Caco-2 (cell line): ENCODE data around the gene ANKRD30B. TPM values are rescaled to one million over a fixed set of nuclear protein-coding genes. Genes with fewer than 3 reads are reported as not detected.
"Not testable (repeated sequence)": the region's sequence is repeated elsewhere in the genome, so short reads cannot be mapped to it uniquely, and the experiment has no call there.

ENCODE experiments used
- BruUV-seq: library from RNA; stranded (reverse); fragments of 400-500 nt; replicated peaks from 2 replicates; lab custom pipeline; 2021; lab: Mats Ljungman, UMichigan
- CTCF ChIA-PET: fragments of 300-600 bp; sonication (Branson Sonifier 250); formaldehyde crosslinking; loops from one replicate; lab custom pipeline; 2022; ENCODE audit warnings: antibody characterized with exemption; lab: Charles Lee
- POLR2A ChIA-PET: fragments of 300-600 bp; sonication (Branson Sonifier 250); formaldehyde crosslinking; loops from one replicate; lab custom pipeline; 2022; ENCODE audit warnings: antibody characterized with exemption; lab: Charles Lee
- DNase-seq, 2 experiments: peaks; one replicate each; pipeline versions ENCODE4 v3.0.0 to v3.0.0-alpha.2; 2020 to 2022
- H3K27me3 ChIP-seq: replicated peaks from 2 replicates; pipeline ENCODE4 v1.6.0; 2011; ENCODE audit warnings: low read length; ENCODE audit not compliant: control insufficient read depth, insufficient read depth
- H3K36me3 ChIP-seq: 2 replicates; pipeline ENCODE4 v1.5.1; 2011; ENCODE audit warnings: low read length; ENCODE audit not compliant: control insufficient read depth, insufficient read depth
- H3K4me1 ChIP-seq: fragments of 250-450 bp; sonication (Bioruptor Pico); 2 replicates; pipeline ENCODE4 v1.5.1; 2020; ENCODE audit warnings: mild to moderate bottlenecking
- H3K4me3 ChIP-seq: 2 replicates; pipeline ENCODE4 v1.5.1; 2011; ENCODE audit warnings: low read depth, mild to moderate bottlenecking, control low read depth, low read length
- H3K9me3 ChIP-seq: fragments of 250-450 bp; sonication (Bioruptor Pico); 2 replicates; pipeline ENCODE4 v1.5.1; 2020; ENCODE audit warnings: mild to moderate bottlenecking, moderate library complexity
- H3K27ac Mint-ChIP-seq: one replicate; pipeline ENCODE4 v1.8.0; 2022; ENCODE audit warnings: mixed read lengths; ENCODE audit not compliant: unreplicated experiment
- H3K27me3 Mint-ChIP-seq: one replicate; pipeline ENCODE4 v1.8.0; 2022; ENCODE audit warnings: mixed read lengths; ENCODE audit not compliant: insufficient read depth, unreplicated experiment
- H3K36me3 Mint-ChIP-seq: one replicate; pipeline ENCODE4 v1.8.0; 2022; ENCODE audit warnings: mild to moderate bottlenecking, mixed read lengths; ENCODE audit not compliant: insufficient read depth, unreplicated experiment
- H3K4me1 Mint-ChIP-seq: one replicate; pipeline ENCODE4 v1.8.0; 2022; ENCODE audit warnings: low read depth, mixed read lengths; ENCODE audit not compliant: unreplicated experiment
- H3K4me3 Mint-ChIP-seq: one replicate; pipeline ENCODE4 v1.8.0; 2022; ENCODE audit warnings: mild to moderate bottlenecking, moderate library complexity, mixed read lengths; ENCODE audit not compliant: unreplicated experiment
- H3K9me3 Mint-ChIP-seq: one replicate; pipeline ENCODE4 v1.8.0; 2022; ENCODE audit warnings: mixed read lengths; ENCODE audit not compliant: unreplicated experiment
- CTCF ChIP-seq, 2 experiments: fragments of 200-600 bp in 1 of 2; IDR thresholded peaks; 1 replicate in 1 of 2; 2 replicates in 1 of 2; pipeline versions ENCODE4 v1.5.1 to v1.8.0; 2011 to 2022; ENCODE audit warnings: antibody characterized with exemption in 1 of 2, control low read depth in 1 of 2, inconsistent platforms in 1 of 2, low read depth in 1 of 2, low read length in 1 of 2, mild to moderate bottlenecking in 1 of 2, moderate library complexity in 1 of 2; ENCODE audit not compliant: insufficient read depth in 1 of 2, severe bottlenecking in 1 of 2, unreplicated experiment in 1 of 2
- intact Hi-C: fragments of 100-400 bp; cut with micrococcal nuclease; formaldehyde crosslinking; loops from one replicate; pipeline ENCODE4 v1.10.0; 2022; ENCODE audit not compliant: unreplicated experiment
- total RNA-seq: library from RNA; stranded (reverse); gene quantifications from 2 replicates; pipeline ENCODE4 v1.2.3, GENCODE V29; 2022

ANKRD30B gene
- total RNA-seq, 1 experiment from 2014 or later, result 0.07 TPM

GRCh38 chr18:14746897-14747296 lies 1.1 kb upstream of the ANKRD30B start:
- POLR2A ChIA-PET, result no interaction called here
- no peak for TF ChIP-seq CTCF (IDR thresholded peaks at IDR 0.05; ENCODE audit: insufficient read depth in 1 of 2, low read depth in 1 of 2, low read length in 1 of 2, severe bottlenecking in 1 of 2, unreplicated experiment in 1 of 2)
- BruUV-seq, result no TSS peak

GRCh38 chr18:14748496-14748895 lies 524 bp downstream of the ANKRD30B start:
- Mint-ChIP-seq H3K27ac (no peak overlapping the region), H3K4me3 (no peak overlapping the region), H3K27me3 (no peaks in the 10 kb centered on the region), H3K4me1 (no peaks in the 10 kb centered on the region), H3K9me3 (no peaks in the 10 kb centered on the region), H3K36me3 (no peaks in the 10 kb centered on the region)
- no peaks in the 10 kb centered on the region for H3K9me3 ChIP-seq
- no peak for TF ChIP-seq CTCF (IDR thresholded peaks at IDR 0.05; ENCODE audit: insufficient read depth in 1 of 2, low read depth in 1 of 2, low read length in 1 of 2, severe bottlenecking in 1 of 2, unreplicated experiment in 1 of 2)
- CTCF ChIA-PET, result no interaction called here
- no peaks in the 10 kb centered on the region for H3K27me3 ChIP-seq
- intact Hi-C loops, result no loop called here
- DNase-seq, result no peak
- no peaks in the 10 kb centered on the region for H3K36me3 ChIP-seq
- H3K4me3 ChIP-seq, result no peak overlapping the region
- POLR2A ChIA-PET, result no interaction called here
- no peaks in the 10 kb centered on the region for H3K4me1 ChIP-seq
- BruUV-seq, result no TSS peak

More at GRCh38 chr18:14746897-14747296, 1.1 kb upstream of the ANKRD30B start:
- Histone ChIP-seq H3K27me3 (no peaks in the 10 kb centered on the region), H3K4me1 (no peaks in the 10 kb centered on the region), H3K36me3 (no peaks in the 10 kb centered on the region), H3K9me3 (no peaks in the 10 kb centered on the region), H3K4me3 (no peak overlapping the region)
- Mint-ChIP-seq H3K27me3 (no peaks in the 10 kb centered on the region), H3K27ac (no peak overlapping the region), H3K36me3 (no peaks in the 10 kb centered on the region), H3K4me3 (no peak overlapping the region), H3K4me1 (no peaks in the 10 kb centered on the region), H3K9me3 (no peaks in the 10 kb centered on the region)
- intact Hi-C loops, result no loop called here
- CTCF ChIA-PET, result no interaction called here
- no peak for DNase-seq

- H3K27me3 ChIP-seq, H3K27ac Mint-ChIP-seq, BruUV-seq, H3K4me1 Mint-ChIP-seq, H3K4me3 Mint-ChIP-seq, H3K9me3 Mint-ChIP-seq, H3K4me3 ChIP-seq, H3K27me3 Mint-ChIP-seq, POLR2A ChIA-PET, DNase-seq, CTCF ChIA-PET, H3K36me3 ChIP-seq, H3K4me1 ChIP-seq, intact Hi-C loops, H3K36me3 Mint-ChIP-seq, H3K9me3 ChIP-seq: not testable (repeated sequence)
These were observed 15.6 kb downstream of the ANKRD30B start for GRCh38 chr18:14763566-14763965.

GRCh38 chr18:14767474-14767873 lies 19.5 kb downstream of the ANKRD30B start:
- Mint-ChIP-seq H3K27ac (no peak overlapping the region), H3K4me3 (no peak overlapping the region), H3K36me3 (no peaks in the 10 kb centered on the region), H3K4me1 (no peaks in the 10 kb centered on the region), H3K9me3 (no peaks in the 10 kb centered on the region), H3K27me3 (no peaks in the 10 kb centered on the region)
- Histone ChIP-seq H3K9me3 (no peaks in the 10 kb centered on the region), H3K36me3 (no peaks in the 10 kb centered on the region), H3K27me3 (no peaks in the 10 kb centered on the region), H3K4me1 (no peaks in the 10 kb centered on the region), H3K4me3 (no peak overlapping the region)
- ChIA-PET POLR2A (no interaction called here), CTCF (no interaction called here)
- no peak for DNase-seq
- intact Hi-C loops, result no loop called here
- no peak for TF ChIP-seq CTCF (IDR thresholded peaks at IDR 0.05; ENCODE audit: insufficient read depth in 1 of 2, low read depth in 1 of 2, low read length in 1 of 2, severe bottlenecking in 1 of 2, unreplicated experiment in 1 of 2)
- no TSS peak for BruUV-seq
